Measurements from ENCODE around the gene DNAAF5.
A peak's percentile ranks its signal among the peaks of the same experiment; 100 is the strongest.
"Not testable (repeated sequence)": the region's sequence is repeated elsewhere in the genome, so short reads cannot be mapped to it uniquely, and the experiment has no call there.

DNAAF5 gene

DNA sequence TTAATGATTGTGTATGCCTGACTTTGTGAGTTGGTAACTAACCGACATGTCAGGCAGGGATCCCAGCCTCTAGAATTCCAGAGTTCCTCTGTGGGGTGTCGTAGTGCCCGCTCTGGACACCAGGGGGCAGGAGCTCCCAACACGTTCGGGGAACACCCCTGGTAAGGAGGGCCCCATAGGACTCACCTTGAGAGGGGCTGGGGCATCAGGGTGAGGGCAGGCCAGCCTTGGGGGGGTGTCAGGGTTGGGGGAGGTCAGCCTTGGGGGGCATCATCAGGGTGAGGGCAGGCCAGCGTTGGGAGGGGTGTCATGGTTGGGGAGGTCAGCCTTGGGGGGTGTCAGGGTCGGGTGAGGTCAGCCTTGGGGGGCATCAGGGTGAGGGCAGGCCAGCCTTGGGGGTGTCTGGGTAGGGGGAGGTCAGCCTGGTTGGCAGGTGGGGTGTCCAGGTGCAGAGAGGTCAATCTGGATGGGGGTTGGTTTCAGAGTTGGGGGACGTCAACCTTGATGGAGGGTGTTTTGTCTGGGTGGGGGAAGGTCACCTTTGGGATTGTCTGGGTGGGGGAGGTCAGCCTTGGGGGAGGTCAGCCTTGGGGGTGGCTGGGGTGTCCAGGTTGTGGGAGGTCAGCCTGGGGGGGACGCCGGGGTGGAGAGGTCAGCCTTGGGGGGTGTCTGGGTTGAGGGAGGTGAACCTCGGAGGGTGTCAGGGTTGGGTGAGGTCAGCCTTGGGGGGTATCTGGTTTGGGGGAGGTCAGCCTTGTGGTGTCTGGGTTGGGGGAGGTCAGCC is 60.2 kb downstream of the DNAAF5 start:
- TF ChIP-seq, protein P1, sequence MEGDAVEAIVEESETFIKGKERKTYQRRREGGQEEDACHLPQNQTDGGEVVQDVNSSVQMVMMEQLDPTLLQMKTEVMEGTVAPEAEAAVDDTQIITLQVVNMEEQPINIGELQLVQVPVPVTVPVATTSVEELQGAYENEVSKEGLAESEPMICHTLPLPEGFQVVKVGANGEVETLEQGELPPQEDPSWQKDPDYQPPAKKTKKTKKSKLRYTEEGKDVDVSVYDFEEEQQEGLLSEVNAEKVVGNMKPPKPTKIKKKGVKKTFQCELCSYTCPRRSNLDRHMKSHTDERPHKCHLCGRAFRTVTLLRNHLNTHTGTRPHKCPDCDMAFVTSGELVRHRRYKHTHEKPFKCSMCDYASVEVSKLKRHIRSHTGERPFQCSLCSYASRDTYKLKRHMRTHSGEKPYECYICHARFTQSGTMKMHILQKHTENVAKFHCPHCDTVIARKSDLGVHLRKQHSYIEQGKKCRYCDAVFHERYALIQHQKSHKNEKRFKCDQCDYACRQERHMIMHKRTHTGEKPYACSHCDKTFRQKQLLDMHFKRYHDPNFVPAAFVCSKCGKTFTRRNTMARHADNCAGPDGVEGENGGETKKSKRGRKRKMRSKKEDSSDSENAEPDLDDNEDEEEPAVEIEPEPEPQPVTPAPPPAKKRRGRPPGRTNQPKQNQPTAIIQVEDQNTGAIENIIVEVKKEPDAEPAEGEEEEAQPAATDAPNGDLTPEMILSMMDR (IDR thresholded peaks at IDR 0.05; ENCODE audit: extremely low read depth, missing control alignments) = peak; percentile 92

DNA sequence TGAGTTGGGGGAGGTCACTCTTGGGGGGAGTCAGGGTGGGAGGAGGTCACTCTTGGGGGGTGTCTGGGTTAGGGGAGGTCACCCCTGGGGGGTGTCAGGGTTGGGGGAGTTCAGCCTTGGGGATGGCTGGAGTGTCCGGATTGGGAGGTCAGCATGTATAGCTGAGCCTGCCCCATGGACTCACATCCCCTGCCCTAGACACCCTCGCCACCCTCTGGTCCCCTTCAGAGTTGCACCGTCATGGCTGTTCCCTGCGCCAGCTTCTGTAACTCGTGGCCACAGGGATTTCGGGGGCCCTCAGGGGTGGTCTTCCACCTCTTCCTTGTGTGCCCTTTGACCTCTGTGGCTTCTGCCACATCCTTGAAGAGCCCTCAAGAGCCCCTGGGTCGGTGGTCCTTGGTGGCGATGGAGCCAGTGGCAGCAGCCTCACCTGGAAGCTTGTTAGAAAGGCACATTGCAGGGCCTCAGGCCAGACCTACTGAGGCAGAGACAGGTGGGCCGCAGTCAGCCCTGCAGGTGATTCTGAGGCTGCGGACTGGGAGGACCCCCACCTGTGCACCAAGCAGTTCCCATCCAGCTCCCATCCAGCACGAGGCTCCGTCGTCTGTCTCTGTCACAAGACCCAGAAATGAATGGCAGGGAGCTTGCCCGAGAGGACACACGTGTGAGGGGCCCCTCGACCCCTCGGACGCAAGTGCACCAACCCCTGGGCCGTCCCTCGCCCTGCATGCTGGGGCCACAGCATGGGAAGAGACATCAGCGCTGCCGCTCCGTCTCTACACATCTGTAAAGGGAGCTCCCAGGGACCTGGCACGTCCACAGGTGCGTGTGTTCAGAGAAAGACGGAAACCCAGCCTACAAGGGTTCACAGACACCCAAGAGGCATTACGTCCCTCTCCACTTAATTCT is 61.1 kb downstream of the DNAAF5 start:
- peak; percentile 38 for DNase-seq (ENCODE audit: low spot score)
- TF ChIP-seq, protein P1 (IDR thresholded peaks at IDR 0.05; ENCODE audit: extremely low read depth, missing control alignments) = no peak

More for the DNA sequence above, 60.2 kb downstream of the DNAAF5 start:
- DNase-seq (ENCODE audit: low spot score) = peak; percentile 92

DNA sequence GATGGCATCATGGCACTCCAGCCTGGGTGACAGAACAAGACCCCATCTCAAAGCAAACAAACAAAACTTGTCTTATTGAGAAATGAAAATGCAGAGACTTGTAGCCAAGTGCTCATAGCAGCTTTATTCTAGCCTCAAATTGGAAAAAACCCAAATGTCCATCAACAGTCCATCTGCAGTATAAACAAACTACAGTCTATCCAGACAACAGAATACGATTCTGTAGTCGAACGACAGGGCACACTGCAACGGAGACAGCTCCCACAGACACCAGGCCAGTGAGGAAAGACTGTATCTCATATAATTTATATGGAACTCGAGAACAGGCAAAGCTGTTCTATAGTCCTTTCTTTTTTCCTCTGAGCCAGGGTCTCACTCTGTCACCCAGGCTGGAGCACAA is 65.0 kb downstream of the DNAAF5 start:
- TF ChIP-seq, protein P1 (IDR thresholded peaks at IDR 0.05; ENCODE audit: extremely low read depth, missing control alignments) = no peak
- DNase-seq (ENCODE audit: low spot score) = no peak

DNA sequence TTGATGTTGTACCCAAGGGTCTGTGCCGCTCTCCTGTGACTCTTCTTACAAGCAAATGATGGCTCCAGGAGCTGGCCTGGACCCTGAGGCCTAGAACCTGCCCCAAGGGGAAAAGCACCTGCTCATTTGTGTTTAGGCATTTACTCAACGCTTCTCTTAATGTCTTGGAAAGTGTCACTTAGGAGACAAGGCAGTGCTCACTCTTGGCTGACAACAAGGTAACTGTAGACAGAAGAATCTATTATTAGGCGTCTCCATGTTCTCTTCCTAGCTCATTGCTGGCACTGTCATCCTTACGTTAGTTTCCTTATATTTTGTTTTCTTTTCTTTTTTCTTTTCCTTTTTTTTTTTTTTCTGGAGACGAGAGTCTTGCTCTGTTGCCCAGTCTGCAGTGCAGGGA is 67.7 kb downstream of the DNAAF5 start:
- no peak for DNase-seq (ENCODE audit: low spot score)
- TF ChIP-seq, protein P1 (IDR thresholded peaks at IDR 0.05; ENCODE audit: extremely low read depth, missing control alignments) = no peak

DNA sequence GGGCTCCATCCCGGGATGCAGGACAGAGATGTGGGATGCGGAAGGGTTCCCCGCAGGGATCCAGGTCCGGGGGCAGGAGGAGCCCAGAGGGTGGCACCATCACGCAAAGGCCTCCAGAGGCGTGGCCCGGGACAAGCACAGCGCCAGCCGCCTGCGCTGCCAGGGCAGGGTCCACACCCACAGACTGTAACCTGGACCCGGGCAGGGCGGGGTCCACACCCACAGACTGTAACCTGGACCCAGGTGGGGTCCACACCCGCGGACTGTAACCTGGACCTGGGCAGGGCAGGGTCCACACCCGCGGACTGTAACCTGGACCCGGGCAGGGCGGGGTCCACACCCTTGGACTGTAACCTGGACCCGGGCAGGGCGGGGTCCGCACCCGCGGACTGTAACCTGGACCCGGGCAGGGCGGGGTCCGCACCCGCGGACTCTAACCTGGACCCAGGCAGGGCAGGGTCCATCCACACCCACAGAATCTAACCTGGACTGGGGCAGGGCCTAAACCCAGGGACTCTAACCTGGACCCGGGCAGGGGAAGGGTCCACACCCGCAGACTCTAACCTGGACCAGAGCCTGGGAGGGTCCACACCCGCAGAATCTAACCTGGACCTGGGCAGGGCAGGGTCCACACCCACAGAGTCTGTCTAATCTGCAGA is 68.3 kb downstream of the DNAAF5 start:
- TF ChIP-seq, protein P1 (IDR thresholded peaks at IDR 0.05; ENCODE audit: extremely low read depth, missing control alignments) = no peak
- no peak for DNase-seq (ENCODE audit: low spot score)

DNA sequence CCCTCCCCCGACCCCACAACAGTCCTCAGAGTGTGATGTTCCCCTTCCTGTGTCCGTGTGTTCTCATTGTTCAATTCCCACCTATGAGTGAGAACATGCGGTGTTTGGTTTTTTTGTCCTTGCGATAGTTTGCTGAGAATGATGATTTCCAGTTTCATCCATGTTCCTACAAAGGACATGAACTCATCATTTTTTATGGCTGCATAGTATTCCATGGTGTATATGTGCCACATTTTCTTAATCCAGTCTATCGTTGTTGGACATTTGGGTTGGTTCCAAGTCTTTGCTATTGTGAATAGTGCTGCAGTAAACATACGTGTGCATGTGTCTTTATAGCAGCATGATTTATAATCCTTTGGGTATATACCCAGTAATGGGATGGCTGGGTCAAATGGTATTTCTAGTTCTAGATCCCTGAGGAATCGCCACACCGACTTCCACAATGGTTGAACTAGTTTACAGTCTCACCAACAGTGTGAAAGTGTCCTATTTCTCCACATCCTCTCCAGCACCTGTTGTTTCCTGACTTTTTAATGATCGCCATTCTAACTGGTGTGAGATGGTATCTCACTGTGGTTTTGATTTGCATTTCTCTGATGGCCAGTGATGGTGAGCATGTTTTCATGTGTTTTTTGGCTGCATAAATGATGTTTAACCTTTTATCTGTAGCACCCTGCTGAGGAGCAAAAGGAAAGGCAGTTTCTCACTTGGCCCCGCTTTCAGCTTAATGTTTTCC is 70.1 kb downstream of the DNAAF5 start:
- not testable (repeated sequence) for DNase-seq (ENCODE audit: low spot score)

DNA sequence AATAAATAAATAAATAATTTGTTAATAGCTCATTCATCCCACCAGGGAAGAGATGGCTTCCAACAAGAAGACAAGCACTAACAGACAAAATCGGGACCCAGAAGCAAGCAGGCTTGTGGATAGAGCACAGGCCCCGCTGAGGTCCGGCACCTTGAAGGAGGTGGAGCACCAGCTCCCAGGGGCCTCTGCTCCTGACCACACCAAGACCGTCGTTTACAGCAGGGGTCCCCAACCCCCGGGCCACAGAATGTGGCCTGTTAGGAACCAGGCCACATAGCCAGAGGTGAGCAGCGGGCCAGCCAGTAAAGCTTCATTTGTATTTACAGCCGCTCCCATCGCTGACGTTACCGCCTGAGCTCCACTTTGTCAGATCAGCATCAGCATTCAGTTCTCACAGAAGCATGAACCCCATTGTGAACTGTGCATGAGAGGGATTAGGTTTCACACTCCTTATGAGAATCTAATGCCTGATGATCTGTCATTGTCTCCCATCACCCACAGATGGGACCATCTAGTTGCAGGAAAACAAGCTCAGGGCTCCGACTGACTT is 72.5 kb downstream of the DNAAF5 start:
- TF ChIP-seq, protein P1 (IDR thresholded peaks at IDR 0.05; ENCODE audit: extremely low read depth, missing control alignments) = no peak
- no peak for DNase-seq (ENCODE audit: low spot score)
